NK-92 (cell line): ENCODE measurements around the gene RBM42.
"Not testable (repeated sequence)": the region's sequence is repeated elsewhere in the genome, so short reads cannot be mapped to it uniquely, and the experiment has no call there.

Experiments used
- DNase-seq: peaks from one replicate; lab custom pipeline; 2025; ENCODE audit not compliant: unreplicated experiment; lab: John Stamatoyannopoulos, UW

The RBM42 gene

GRCh38 chr19:35648017-35648961 lies 19.5 kb downstream of the RBM42 start, which contains the start of gene COX6B1:
COX6B1 (plus strand) TSS chr19:35648323; CDS start chr19:35651244, 2,921 bp downstream.
- peak; percentile 80 for DNase-seq

- no peak for DNase-seq
These were observed 21.7 kb downstream of the RBM42 start for GRCh38 chr19:35650581-35650980.

- not testable (repeated sequence) for DNase-seq
These were observed 26.0 kb downstream of the RBM42 start for GRCh38 chr19:35654828-35655227.

GRCh38 chr19:35655600-35655999 lies 26.8 kb downstream of the RBM42 start:
- DNase-seq: no peak

GRCh38 chr19:35656700-35657099 lies 27.9 kb downstream of the RBM42 start:
- no peak for DNase-seq

GRCh38 chr19:35657904-35658700 lies 29.3 kb downstream of the RBM42 start:
- no peak for DNase-seq

GRCh38 chr19:35661995-35662340 lies 33.1 kb downstream of the RBM42 start:
- no peak for DNase-seq

GRCh38 chr19:35663981-35664380 lies 35.1 kb downstream of the RBM42 start:
- DNase-seq: no peak

- no peak for DNase-seq
These were observed 36.3 kb downstream of the RBM42 start for GRCh38 chr19:35665157-35665556.

GRCh38 chr19:35665604-35666003 lies 36.8 kb downstream of the RBM42 start:
- DNase-seq: no peak

- DNase-seq: no peak
These were observed 37.5 kb downstream of the RBM42 start, which contains the start of gene UPK1A for GRCh38 chr19:35666251-35666913. UPK1A (plus strand) TSS chr19:35666517; CDS start chr19:35666813, 296 bp downstream.

GRCh38 chr19:35669566-35669965 lies 40.7 kb downstream of the RBM42 start:
- DNase-seq: no peak

- DNase-seq: no peak
These were observed 41.1 kb downstream of the RBM42 start for GRCh38 chr19:35669974-35670373.

- DNase-seq: no peak
These were observed 41.9 kb downstream of the RBM42 start for GRCh38 chr19:35670686-35671085.

- DNase-seq: no peak
These were observed 43.0 kb downstream of the RBM42 start for GRCh38 chr19:35671818-35672217.

GRCh38 chr19:35673121-35673804 lies 44.4 kb downstream of the RBM42 start:
- DNase-seq: no peak

- no peak for DNase-seq
These were observed 46.8 kb downstream of the RBM42 start for GRCh38 chr19:35675589-35676140.
